ENCODE data around the gene CYLD. TPM values are rescaled to one million over a fixed set of nuclear protein-coding genes. Genes with fewer than 3 reads are reported as not detected.

Gene CYLD
- total RNA-seq, 4 donors from 2014 or later = 17.6 to 65.8 (median 45.1) TPM

DNA sequence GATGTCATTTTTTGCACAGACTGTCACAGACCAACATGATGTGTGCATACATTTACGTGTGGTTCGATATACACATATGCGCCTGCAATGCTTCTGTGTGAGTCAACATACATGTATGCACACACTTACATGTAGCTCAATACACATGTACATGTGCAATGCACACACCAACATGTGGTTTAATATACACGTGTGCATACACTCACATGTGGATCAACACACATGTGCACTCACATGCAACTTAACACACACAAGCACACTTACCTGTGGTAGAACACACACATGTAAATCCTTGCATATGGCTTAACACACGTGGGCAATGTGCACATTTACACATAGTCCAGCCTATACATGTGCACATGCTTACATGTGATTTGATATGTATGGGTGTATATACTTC, 97.5 kb downstream of the CYLD start:
- TF ChIP-seq CTCF (IDR thresholded peaks at IDR 0.05) (no peak), POLR2A (IDR thresholded peaks at IDR 0.05) (no peak)
- Histone ChIP-seq H3K4me3 (no peak overlapping the region), H3K9me3 (no peaks in the 10 kb centered on the region), H3K36me3 (no peaks in the 10 kb centered on the region), H3K27me3 (no peaks in the 10 kb centered on the region), H3K27ac (no peak overlapping the region), H3K4me1 (no peaks in the 10 kb centered on the region)
- intact Hi-C loops (cut with DNase I; ENCODE audit: low total_unique reads) = no loop called here
- no peak for DNase-seq

GRCh38 chr16:50839920-50840729, 98.2 kb downstream of the CYLD start:
- H3K36me3 ChIP-seq = no peaks in the 10 kb centered on the region
- H3K27me3 ChIP-seq = no peaks in the 10 kb centered on the region
- intact Hi-C loops (cut with DNase I; ENCODE audit: low total_unique reads) = no loop called here
- no peak for TF ChIP-seq POLR2A (IDR thresholded peaks at IDR 0.05)
- no peak for TF ChIP-seq CTCF (IDR thresholded peaks at IDR 0.05)
- no peaks in the 10 kb centered on the region for H3K4me1 ChIP-seq
- no peak overlapping the region for H3K4me3 ChIP-seq
- H3K27ac ChIP-seq = no peak overlapping the region
- DNase-seq = no peak
- no peaks in the 10 kb centered on the region for H3K9me3 ChIP-seq

GRCh38 chr16:50841081-50841886, 99.4 kb downstream of the CYLD start:
- H3K4me3 ChIP-seq = no peak overlapping the region
- intact Hi-C loops (cut with DNase I; ENCODE audit: low total_unique reads) = no loop called here
- H3K27me3 ChIP-seq = no peaks in the 10 kb centered on the region
- TF ChIP-seq POLR2A (IDR thresholded peaks at IDR 0.05) = no peak
- no peak for TF ChIP-seq CTCF (IDR thresholded peaks at IDR 0.05)
- H3K27ac ChIP-seq = no peak overlapping the region
- DNase-seq = no peak
- H3K9me3 ChIP-seq = no peaks in the 10 kb centered on the region
- H3K36me3 ChIP-seq = no peaks in the 10 kb centered on the region
- H3K4me1 ChIP-seq = no peaks in the 10 kb centered on the region

DNA sequence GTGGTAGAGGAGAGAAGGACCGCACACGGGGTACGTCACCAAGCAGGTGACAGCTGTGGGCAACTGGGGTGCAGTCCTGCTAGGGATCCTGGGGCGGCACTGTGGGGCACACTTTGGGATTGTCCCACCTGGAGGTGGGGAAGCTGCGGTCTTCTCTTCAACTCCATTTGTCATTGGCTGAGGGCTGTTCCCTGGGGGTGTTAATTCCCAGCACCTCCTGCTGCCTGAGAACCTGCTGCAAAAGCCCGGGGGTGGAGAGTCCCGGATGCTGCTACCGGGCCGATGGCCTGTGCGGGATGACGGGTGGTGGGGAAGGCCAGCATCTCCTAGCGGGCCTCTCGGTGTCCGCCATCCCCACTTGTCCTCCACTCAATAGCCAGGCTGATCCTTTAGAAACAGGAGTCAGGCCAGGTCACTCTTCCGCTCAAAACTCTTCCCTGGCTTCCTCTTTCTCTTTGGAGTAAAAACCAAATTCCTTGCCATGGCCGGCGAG, 100.2 kb downstream of the CYLD start:
- Histone ChIP-seq H3K4me3 (no peak overlapping the region), H3K27ac (no peak overlapping the region), H3K9me3 (no peaks in the 10 kb centered on the region), H3K27me3 (no peaks in the 10 kb centered on the region), H3K36me3 (no peaks in the 10 kb centered on the region), H3K4me1 (no peaks in the 10 kb centered on the region)
- no peak for DNase-seq
- no peak for TF ChIP-seq POLR2A (IDR thresholded peaks at IDR 0.05)
- TF ChIP-seq CTCF (IDR thresholded peaks at IDR 0.05) = no peak
- intact Hi-C loops (cut with DNase I; ENCODE audit: low total_unique reads) = no loop called here

GRCh38 chr16:50842589-50842988, 100.7 kb downstream of the CYLD start:
- Histone ChIP-seq H3K27me3 (no peaks in the 10 kb centered on the region), H3K9me3 (no peaks in the 10 kb centered on the region), H3K27ac (no peak overlapping the region), H3K4me3 (no peak overlapping the region), H3K36me3 (no peaks in the 10 kb centered on the region), H3K4me1 (no peaks in the 10 kb centered on the region)
- TF ChIP-seq CTCF (IDR thresholded peaks at IDR 0.05) (no peak), POLR2A (IDR thresholded peaks at IDR 0.05) (no peak)
- no peak for DNase-seq
- intact Hi-C loops (cut with DNase I; ENCODE audit: low total_unique reads) = no loop called here
